Stimulated activated naive CD8-positive, alpha-beta T cell treated with anti-CD3 and anti-CD28 coated beads, Interleukin-15, Interleukin-2, amounts not matched to agents 100 U/mL and 50 U/mL, for 24 hours (primary cell): ENCODE measurements around the gene CHRNA10.
A peak's percentile ranks its signal among the peaks of the same experiment; 100 is the strongest.

ENCODE experiments used
- ATAC-seq: fragments of 150-1000 bp; cut with Tn5 transposase; one replicate; pipeline ENCODE4 v1.10.0; 2021
- DNase-seq: peaks from one replicate; pipeline ENCODE4 v3.0.0; 2021

The CHRNA10 gene

DNA sequence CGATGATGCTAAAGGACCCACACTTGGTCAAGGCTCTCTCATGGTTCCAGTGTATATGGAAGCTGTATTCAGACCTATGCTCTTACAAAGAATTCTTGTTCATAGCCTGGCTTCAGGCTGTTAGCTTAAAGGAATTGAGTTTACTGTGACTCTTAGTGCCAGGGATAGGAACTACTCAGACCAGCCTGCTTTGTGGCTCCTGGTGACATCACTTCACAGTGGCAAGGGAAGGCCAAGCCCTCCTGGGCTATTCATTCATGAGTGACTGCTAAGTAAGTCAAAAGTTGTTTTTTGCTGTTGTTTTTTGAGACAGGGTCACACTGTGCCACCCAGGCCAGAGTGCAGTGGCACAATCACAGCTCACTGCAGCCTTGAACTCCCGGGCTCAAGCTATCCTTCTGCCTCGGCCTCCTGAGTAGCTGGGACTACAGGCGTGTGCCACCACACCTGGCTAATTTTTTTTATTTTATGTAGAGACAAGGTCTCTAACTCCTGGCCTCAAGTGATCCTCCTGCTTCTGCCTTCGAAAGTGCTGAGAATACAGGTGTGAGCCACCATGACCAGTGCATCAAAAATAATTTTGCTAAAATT, 39.0 kb downstream of the CHRNA10 start:
- no peak for ATAC-seq
- DNase-seq = no peak

DNA sequence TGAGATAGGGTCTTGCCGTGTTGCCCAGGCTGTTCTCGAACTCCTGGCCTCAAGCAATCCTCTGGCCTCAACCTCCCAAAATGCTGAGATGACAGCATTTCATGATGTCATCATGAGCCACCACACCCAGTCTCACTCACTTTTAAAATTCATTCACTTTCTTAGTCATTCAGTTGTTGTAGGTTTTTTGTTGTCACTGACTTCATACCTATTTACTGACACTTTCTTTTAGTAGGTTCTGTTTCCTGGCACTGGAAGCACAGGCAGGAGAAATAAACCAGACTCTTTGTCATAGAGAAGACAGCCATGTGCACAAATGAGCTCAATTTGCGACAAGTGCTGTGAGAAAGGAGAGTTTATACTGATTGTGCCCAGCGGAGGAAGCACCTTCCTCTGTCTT, 39.9 kb downstream of the CHRNA10 start:
- no peak for ATAC-seq
- DNase-seq = no peak

- ATAC-seq = no peak
- DNase-seq = no peak
Observed at GRCh38 chr11:3627291-3627690, 43.9 kb downstream of the CHRNA10 start.

DNA sequence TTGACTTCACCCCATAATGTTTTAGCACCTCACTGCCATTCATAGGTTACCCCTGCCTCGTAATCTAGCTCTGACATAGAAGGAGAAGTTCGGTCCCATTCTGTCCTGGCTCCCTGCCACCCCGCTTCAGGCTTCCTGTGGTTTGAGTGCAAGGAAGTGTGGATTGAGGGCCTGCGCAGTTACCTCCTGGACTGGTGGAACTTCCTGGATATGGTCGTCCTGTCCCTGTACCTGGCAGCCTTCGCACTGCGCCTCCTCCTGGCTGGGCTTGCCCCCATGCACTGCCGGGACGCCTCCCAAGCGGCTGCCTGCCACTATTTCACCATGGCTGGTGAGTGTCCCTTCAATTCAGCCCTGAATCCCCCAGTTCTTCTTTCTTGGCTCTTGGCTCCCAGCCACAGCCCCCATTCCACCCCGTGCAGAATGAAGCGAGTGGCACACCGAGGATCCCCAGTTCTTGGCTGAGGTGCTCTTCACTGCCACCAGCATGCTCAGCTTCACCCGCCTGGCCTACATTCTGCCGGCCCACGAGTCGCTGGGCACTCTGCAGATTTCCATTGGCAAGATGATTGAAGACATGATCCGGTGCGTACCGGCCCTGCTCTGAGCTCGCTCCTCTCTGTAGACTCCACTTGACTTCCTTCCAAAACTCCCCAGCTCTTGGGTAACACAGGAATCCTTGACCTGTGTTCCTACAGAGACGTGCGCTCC, 44.8 kb downstream of the CHRNA10 start:
- peak; percentile 13 for DNase-seq
- peak; percentile 45 for ATAC-seq

- no peak for ATAC-seq
- no peak for DNase-seq
Observed at GRCh38 chr11:3623767-3624458, 47.3 kb downstream of the CHRNA10 start.

DNA sequence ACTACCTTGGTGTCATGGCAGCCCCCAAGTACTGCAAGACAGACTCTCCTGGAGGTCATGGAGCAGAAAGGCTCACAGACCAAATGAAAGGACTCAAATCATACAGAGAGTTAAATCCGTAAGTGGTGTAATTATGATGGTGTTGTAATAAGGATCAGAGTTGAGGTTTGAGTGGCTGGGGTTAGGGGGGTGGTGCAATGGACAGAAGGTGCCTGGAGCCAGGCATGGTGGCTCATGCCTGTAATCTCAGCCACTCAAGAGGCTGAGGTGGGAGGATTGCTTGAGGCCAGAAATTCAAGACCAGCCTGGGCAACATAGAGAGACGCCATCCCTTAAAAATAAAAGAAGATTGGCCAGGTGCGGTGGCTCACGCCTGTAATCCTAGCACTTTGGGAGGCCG, 48.1 kb downstream of the CHRNA10 start:
- no peak for ATAC-seq
- no peak for DNase-seq

- ATAC-seq (no peak), DNase-seq (no peak)
Observed at GRCh38 chr11:3622521-3622920, 48.7 kb downstream of the CHRNA10 start.

- DNase-seq = no peak
- no peak for ATAC-seq
Observed at GRCh38 chr11:3617990-3618389, 53.2 kb downstream of the CHRNA10 start.

- no peak for DNase-seq
- no peak for ATAC-seq
Observed at GRCh38 chr11:3616721-3617460, 54.3 kb downstream of the CHRNA10 start.

DNA sequence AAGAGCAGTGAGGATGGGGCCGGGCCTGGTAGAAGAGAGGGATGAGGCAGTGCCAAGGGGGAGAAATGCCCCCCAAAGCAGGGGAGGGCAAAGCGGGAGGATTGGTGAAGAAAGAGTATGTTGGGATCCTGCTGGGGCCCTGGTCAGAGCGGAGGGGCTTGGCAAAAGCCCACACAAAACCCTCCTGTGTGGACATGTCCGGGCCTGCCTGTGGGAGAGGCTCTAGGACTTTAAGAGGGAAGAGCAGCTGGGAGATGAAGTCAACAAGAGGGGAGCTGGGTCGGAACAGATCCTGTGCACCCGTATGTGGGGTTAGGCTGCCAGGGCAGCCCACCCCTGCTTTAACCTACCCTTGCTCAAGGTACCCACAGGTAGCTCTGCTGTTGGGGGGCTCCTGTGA, 55.2 kb downstream of the CHRNA10 start:
- ATAC-seq (no peak), DNase-seq (no peak)
